GM06990 (cell line): Measurements from ENCODE around the gene ROR2.

Experiments
- DNase-seq: peaks from one replicate; pipeline ENCODE4 v3.0.0-alpha.2; 2011; ENCODE audit not compliant: insufficient read length; ENCODE audit errors: extremely low read depth
- H3K27me3 ChIP-seq: replicated peaks from 2 replicates; pipeline ENCODE4 v1.6.0; 2011; ENCODE audit warnings: low read length; ENCODE audit not compliant: control insufficient read depth, insufficient read depth
- H3K36me3 ChIP-seq: 2 replicates; pipeline ENCODE4 v1.5.1; 2011; ENCODE audit warnings: low read length; ENCODE audit not compliant: control insufficient read depth, insufficient read depth
- H3K4me3 ChIP-seq: replicated peaks from 2 replicates; pipeline ENCODE4 v1.5.1; 2011; ENCODE audit warnings: low read depth, mild to moderate bottlenecking, control low read depth, low read length
- TF ChIP-seq, protein P1 (sequence below): IDR thresholded peaks from 2 replicates; pipeline ENCODE4 v1.5.1; 2011; ENCODE audit warnings: low read length, control low read depth, mild to moderate bottlenecking, inconsistent platforms; ENCODE audit not compliant: insufficient read depth, poor library complexity, severe bottlenecking

ROR2 gene

DNA sequence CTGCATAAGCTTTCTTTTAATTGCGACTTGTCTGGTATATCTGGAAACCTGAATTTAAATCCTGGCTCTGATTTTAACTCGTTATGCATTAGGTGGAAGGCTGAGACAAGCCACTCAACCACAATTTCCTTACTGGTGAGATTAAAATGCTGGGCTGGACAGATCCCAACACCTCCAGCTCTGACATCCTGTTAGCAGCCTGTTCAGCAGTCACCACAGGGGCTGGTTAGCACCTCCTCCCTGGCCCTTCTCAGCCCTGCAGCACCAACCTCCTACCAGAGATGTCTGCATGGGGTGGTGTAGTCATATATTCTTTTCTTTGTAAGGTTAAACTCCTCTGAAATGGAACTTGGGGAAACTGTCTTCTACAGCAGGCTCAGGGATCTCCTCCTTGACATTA lies 369.9 kb downstream of the ROR2 start:
- no peaks in the 10 kb centered on the region for H3K36me3 ChIP-seq
- TF ChIP-seq, protein P1, sequence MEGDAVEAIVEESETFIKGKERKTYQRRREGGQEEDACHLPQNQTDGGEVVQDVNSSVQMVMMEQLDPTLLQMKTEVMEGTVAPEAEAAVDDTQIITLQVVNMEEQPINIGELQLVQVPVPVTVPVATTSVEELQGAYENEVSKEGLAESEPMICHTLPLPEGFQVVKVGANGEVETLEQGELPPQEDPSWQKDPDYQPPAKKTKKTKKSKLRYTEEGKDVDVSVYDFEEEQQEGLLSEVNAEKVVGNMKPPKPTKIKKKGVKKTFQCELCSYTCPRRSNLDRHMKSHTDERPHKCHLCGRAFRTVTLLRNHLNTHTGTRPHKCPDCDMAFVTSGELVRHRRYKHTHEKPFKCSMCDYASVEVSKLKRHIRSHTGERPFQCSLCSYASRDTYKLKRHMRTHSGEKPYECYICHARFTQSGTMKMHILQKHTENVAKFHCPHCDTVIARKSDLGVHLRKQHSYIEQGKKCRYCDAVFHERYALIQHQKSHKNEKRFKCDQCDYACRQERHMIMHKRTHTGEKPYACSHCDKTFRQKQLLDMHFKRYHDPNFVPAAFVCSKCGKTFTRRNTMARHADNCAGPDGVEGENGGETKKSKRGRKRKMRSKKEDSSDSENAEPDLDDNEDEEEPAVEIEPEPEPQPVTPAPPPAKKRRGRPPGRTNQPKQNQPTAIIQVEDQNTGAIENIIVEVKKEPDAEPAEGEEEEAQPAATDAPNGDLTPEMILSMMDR: no peak
- H3K27me3 ChIP-seq: peaks cover 2% of the 10 kb centered on the region
- no peak overlapping the region for H3K4me3 ChIP-seq
- no peak for DNase-seq

DNA sequence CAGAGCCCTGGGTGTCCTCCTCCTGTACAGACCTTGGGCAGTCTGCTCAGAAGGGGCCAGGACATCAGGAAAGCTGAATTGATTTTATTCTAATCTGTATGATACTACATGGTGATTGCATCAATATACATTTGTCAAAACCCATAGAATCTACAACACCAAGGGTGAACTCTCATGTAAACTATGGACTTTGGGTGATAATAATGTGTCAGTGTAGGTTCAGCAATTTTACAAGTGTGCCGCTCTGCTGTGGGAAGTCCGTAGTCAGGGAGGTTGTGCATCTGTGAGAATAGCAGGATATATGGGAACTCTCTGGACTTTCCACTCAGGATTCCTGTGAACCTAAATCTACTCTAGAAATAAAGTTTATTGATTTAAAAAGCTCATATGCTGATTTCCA lies 371.1 kb downstream of the ROR2 start:
- peaks cover 2% of the 10 kb centered on the region for H3K27me3 ChIP-seq
- TF ChIP-seq, protein P1: no peak
- H3K4me3 ChIP-seq: no peak overlapping the region
- H3K36me3 ChIP-seq: no peaks in the 10 kb centered on the region
- no peak for DNase-seq

DNA sequence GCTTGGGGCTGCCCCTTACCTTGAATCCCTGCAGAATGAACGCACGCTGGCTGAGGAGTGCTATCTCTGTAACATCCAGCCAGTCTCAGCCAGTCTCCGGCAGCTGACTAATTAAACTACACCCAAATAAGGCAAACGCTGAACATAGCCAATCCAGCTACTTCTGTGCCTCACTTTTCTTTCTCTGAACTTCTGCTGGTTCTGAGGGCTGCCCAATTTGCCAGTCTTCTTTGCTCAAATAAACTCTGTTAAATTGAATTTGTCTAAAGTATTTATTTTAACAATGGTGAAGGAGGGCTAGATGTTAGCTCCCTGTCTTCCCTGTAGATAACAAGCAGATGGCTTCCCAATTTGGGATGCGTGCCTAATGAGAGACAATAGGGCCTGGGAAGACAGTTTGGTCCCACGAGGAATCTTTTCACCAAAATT lies 372.4 kb downstream of the ROR2 start:
- TF ChIP-seq, protein P1: no peak
- no peak overlapping the region for H3K4me3 ChIP-seq
- H3K36me3 ChIP-seq: no peaks in the 10 kb centered on the region
- peaks cover 2% of the 10 kb centered on the region for H3K27me3 ChIP-seq
- DNase-seq: no peak

DNA sequence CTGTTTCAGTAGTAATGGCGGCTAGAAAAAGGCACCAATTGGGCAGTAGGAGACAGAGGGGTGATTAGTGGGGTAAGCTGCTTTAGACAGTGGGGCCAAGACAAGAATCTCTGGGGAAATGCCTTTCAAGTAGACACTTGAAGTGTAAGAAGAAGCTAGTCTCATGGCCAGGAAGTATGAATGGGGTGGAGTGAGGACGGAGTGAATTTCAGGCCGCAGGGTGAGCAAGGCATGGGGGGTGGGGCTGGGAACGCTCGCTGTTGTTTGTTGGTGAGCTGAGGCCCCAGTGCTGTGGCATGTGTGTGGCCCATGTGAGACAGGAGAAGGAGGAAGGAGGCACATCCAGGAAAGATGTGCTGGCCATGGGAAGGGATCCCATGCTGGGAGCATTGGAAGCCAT lies 377.2 kb downstream of the ROR2 start:
- TF ChIP-seq, protein P1: no peak
- no peak for DNase-seq
- H3K4me3 ChIP-seq: no peak overlapping the region
- no peaks in the 10 kb centered on the region for H3K27me3 ChIP-seq
- no peaks in the 10 kb centered on the region for H3K36me3 ChIP-seq

DNA sequence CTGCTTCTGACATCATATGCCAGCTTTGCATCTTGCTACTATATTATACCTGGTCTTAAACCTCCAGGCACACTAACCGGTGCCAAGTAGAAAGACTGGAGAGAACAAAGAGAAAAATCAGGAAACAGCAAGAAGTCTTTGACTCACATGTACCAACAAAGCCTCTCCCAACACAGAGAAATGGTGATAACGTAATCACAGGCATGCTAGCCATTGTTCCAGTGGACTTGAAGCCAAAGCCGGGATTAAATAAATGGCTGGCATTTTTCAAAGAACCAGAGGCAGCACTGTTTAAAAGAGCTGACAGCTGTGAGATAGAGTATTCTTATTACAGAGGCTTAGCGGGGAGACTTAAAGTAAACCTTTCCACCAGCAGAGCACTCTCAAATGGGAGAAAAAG lies 378.0 kb downstream of the ROR2 start:
- no peaks in the 10 kb centered on the region; the same call in 1 of the 2 replicates for H3K27me3 ChIP-seq

More for the DNA sequence above, 378.0 kb downstream of the ROR2 start:
- no peak for DNase-seq
- TF ChIP-seq, protein P1: no peak
- Histone ChIP-seq H3K4me3 (no peak overlapping the region), H3K36me3 (no peaks in the 10 kb centered on the region)
